Neural cell (in vitro differentiated cells): Measurements from ENCODE around the gene RIPK3. TPM values are rescaled to one million over a fixed set of nuclear protein-coding genes. Genes with fewer than 3 reads are reported as not detected.

Experiments used
- H2AFZ ChIP-seq: fragments of 200-600, 300-800 bp; sonication (generic), shearing (Covaris generic); 2 replicates; pipeline ENCODE4 v1.6.0; 2014; ENCODE audit warnings: low read depth, mild to moderate bottlenecking, antibody characterized with exemption, low read length, moderate library complexity
- H3F3A ChIP-seq: fragments of 200-600 bp; shearing (Covaris generic); 2 replicates; pipeline ENCODE4 v1.6.1; 2016; ENCODE audit warnings: mild to moderate bottlenecking, moderate library complexity, mixed read lengths, antibody characterized with exemption, low read length; ENCODE audit not compliant: insufficient read depth, poor library complexity, severe bottlenecking
- H3K27ac ChIP-seq: fragments of 200-600, 300-800 bp; sonication (generic), shearing (Covaris generic); 2 replicates; pipeline ENCODE4 v1.5.1; 2014; ENCODE audit warnings: mild to moderate bottlenecking, low read length, moderate library complexity
- H3K27me3 ChIP-seq: fragments of 300-800, 200-600 bp; sonication (generic), shearing (Covaris generic); 2 replicates; pipeline ENCODE4 v1.6.0; 2014; ENCODE audit warnings: mild to moderate bottlenecking, low read depth, low read length, moderate library complexity; ENCODE audit not compliant: insufficient read depth
- H3K36me3 ChIP-seq: fragments of 300-800, 200-600 bp; sonication (generic), shearing (Covaris generic); 2 replicates; pipeline ENCODE4 v1.5.1; 2014; ENCODE audit warnings: mild to moderate bottlenecking, antibody characterized with exemption, low read length, moderate library complexity; ENCODE audit not compliant: insufficient read depth
- H3K4me2 ChIP-seq: fragments of 300-800, 200-600 bp; sonication (generic), shearing (Covaris generic); 2 replicates; pipeline ENCODE4 v1.6.0; 2014; ENCODE audit warnings: mild to moderate bottlenecking, low read length
- H3K4me3 ChIP-seq: fragments of 300-800, 200-600 bp; sonication (generic), shearing (Covaris generic); 2 replicates; pipeline ENCODE4 v1.5.1; 2014; ENCODE audit warnings: mild to moderate bottlenecking, low read length, moderate library complexity
- H3K79me2 ChIP-seq: fragments of 200-600 bp; shearing (Covaris generic); replicated peaks from 2 replicates; pipeline ENCODE4 v1.6.0; 2014; ENCODE audit warnings: mild to moderate bottlenecking, low read length, moderate library complexity; ENCODE audit not compliant: insufficient read depth
- H3K9ac ChIP-seq: fragments of 300-800, 200-600 bp; sonication (generic), shearing (Covaris generic); 2 replicates; pipeline ENCODE4 v1.6.1; 2016; ENCODE audit warnings: mild to moderate bottlenecking, low read length, mixed read lengths
- H3K9me2 ChIP-seq: fragments of 200-600 bp; shearing (Covaris generic); 2 replicates; pipeline ENCODE4 v1.6.1; 2016; ENCODE audit warnings: mild to moderate bottlenecking, low read length, mixed read lengths; ENCODE audit not compliant: insufficient read depth
- H3K9me3 ChIP-seq: fragments of 200-600, 300-800 bp; sonication (generic), shearing (Covaris generic); 2 replicates; pipeline ENCODE4 v1.6.1; 2016; ENCODE audit warnings: mild to moderate bottlenecking, mixed run types, low read length, moderate library complexity, mixed read lengths
- H4K20me1 ChIP-seq: fragments of 200-600 bp; shearing (Covaris generic); 2 replicates; pipeline ENCODE4 v1.6.1; 2016; ENCODE audit warnings: mild to moderate bottlenecking, mixed run types; ENCODE audit not compliant: insufficient read depth
- EP300 ChIP-seq: fragments of 450-650 bp; conservative IDR thresholded peaks from 2 replicates; pipeline ENCODE4 v1.6.1; 2014; ENCODE audit warnings: antibody characterized with exemption, mild to moderate bottlenecking, moderate library complexity; ENCODE audit not compliant: poor library complexity, severe bottlenecking
- EZH2 ChIP-seq: fragments of 200-600, 300-800 bp; shearing (Covaris generic), sonication (generic); IDR thresholded peaks from 2 replicates; pipeline ENCODE4 v1.6.1; 2014; ENCODE audit warnings: antibody characterized with exemption, low read length, borderline replicate concordance, mild to moderate bottlenecking; ENCODE audit not compliant: insufficient read depth, poor library complexity, severe bottlenecking
- MXI1 ChIP-seq: fragments of 450-650 bp; conservative IDR thresholded peaks from 2 replicates; pipeline ENCODE4 v1.6.1; 2014; ENCODE audit warnings: antibody characterized with exemption, mild to moderate bottlenecking; ENCODE audit not compliant: poor library complexity, severe bottlenecking
- POLR2AphosphoS5 ChIP-seq: IDR thresholded peaks from 2 replicates; pipeline ENCODE4 v1.6.1; 2012
- RAD21 ChIP-seq: fragments of 450-650 bp; conservative IDR thresholded peaks from 2 replicates; pipeline ENCODE4 v1.6.1; 2014; ENCODE audit warnings: antibody characterized with exemption, mild to moderate bottlenecking, moderate library complexity
- SMC3 ChIP-seq: fragments of 450-650 bp; conservative IDR thresholded peaks from 2 replicates; pipeline ENCODE4 v1.6.1; 2014; ENCODE audit warnings: antibody characterized with exemption, mild to moderate bottlenecking, moderate library complexity; ENCODE audit not compliant: poor library complexity
- TAF1 ChIP-seq: IDR thresholded peaks from 2 replicates; pipeline ENCODE4 v1.6.1; 2012; ENCODE audit warnings: low read depth
- polyA plus RNA-seq: library from polyadenylated mRNA; depleted of rRNA; stranded (reverse); fragments of >200 nt; gene quantifications from 2 replicates; pipeline ENCODE4 v1.2.3, GENCODE V29; 2014
- TF ChIP-seq, protein P1 (sequence below): fragments of 450-650 bp; IDR thresholded peaks from 2 replicates; pipeline ENCODE4 v1.5.1; 2014; ENCODE audit warnings: antibody characterized with exemption, mild to moderate bottlenecking, moderate library complexity; ENCODE audit not compliant: poor library complexity, severe bottlenecking
- TF ChIP-seq, protein P2 (sequence below): IDR thresholded peaks from 2 replicates; pipeline ENCODE4 v1.6.1; 2012; ENCODE audit warnings: borderline replicate concordance

The RIPK3 gene
- polyA plus RNA-seq, 1 donor from 2014 or later = not detected

DNA sequence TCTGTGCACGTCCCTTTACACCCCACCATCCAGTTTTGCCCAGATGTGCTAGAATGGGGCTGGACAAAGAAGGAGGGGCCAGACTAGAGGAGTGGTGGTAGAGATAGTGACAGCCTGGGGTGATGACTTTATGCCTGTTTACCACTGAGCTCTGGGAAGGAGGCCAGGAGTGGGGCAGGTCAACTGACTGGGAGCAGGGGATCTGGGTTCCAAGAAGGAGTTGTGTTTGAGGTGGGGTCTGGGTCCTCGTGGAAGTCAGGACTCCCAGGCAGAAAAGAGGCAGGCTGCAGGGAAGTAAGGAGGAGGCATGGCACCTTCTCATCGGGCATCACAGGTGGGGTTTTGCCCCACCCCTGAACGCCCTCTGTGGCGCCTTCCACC, 29.5 kb downstream of the RIPK3 start:
- Histone ChIP-seq H3K4me3 (no peak overlapping the region), H3K9ac (no peak overlapping the region), H3K9me2 (no peaks in the 10 kb centered on the region)

DNA sequence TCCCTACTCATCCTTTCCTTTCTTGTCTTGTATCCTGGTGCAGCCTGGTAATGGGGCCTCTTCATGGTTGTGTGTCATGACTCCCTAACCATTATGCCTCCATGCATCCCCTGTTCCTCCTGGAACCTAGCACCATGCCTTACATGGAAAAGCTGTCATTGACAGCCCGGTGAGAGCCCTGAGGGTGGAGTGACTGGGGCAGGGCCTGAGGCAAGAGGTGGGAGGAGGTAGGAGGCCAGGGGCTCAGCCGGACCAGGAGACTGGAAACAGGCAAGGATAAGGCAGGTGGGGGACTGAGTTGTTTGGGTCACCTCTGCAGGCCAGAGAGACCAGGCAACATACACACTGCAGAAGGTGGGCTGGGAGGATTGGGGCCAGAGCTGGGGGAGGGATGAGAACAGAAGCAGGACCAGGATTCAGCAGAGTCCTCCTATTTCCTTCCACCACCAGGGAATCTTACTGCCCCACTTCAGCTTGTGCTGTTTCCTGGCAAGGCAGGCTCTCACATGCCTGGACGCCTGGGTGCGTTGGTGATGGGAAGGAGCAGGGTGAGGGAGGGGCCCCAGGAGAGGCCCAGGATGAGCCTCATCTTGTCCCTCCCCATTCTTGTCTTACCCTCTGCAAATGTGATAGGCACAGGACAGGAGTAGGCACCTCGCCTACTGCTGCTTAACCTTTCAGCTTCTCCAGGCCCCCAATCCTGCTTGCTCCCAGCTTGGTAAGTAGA, 30.1 kb downstream of the RIPK3 start, which contains the start of gene LTB4R2:
Gene LTB4R2 (plus strand): TSS at position 603 of the 727 bp plus-strand sequence. CDS start 525 bp downstream, outside the sequence.
- H3K4me2 ChIP-seq = no peak within 1 kb of the TSS
- TF ChIP-seq EZH2 = no peak
- no peak for TF ChIP-seq POLR2AphosphoS5
- no peak for TF ChIP-seq RAD21
- TF ChIP-seq EP300 = no peak
- no peak for TF ChIP-seq SMC3
- TF ChIP-seq MXI1 = no peak
- TF ChIP-seq, protein P1, sequence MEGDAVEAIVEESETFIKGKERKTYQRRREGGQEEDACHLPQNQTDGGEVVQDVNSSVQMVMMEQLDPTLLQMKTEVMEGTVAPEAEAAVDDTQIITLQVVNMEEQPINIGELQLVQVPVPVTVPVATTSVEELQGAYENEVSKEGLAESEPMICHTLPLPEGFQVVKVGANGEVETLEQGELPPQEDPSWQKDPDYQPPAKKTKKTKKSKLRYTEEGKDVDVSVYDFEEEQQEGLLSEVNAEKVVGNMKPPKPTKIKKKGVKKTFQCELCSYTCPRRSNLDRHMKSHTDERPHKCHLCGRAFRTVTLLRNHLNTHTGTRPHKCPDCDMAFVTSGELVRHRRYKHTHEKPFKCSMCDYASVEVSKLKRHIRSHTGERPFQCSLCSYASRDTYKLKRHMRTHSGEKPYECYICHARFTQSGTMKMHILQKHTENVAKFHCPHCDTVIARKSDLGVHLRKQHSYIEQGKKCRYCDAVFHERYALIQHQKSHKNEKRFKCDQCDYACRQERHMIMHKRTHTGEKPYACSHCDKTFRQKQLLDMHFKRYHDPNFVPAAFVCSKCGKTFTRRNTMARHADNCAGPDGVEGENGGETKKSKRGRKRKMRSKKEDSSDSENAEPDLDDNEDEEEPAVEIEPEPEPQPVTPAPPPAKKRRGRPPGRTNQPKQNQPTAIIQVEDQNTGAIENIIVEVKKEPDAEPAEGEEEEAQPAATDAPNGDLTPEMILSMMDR = no peak

More for the DNA sequence above, 29.5 kb downstream of the RIPK3 start:
- no peak overlapping the region for H2AFZ ChIP-seq
- no peak overlapping the region for H3K27ac ChIP-seq
- H3F3A ChIP-seq = no peaks in the 10 kb centered on the region
- TF ChIP-seq MXI1 (no peak), RAD21 (no peak), EP300 (no peak), POLR2AphosphoS5 (no peak), TAF1 (no peak), SMC3 (no peak), EZH2 (no peak)
- TF ChIP-seq, protein P2, sequence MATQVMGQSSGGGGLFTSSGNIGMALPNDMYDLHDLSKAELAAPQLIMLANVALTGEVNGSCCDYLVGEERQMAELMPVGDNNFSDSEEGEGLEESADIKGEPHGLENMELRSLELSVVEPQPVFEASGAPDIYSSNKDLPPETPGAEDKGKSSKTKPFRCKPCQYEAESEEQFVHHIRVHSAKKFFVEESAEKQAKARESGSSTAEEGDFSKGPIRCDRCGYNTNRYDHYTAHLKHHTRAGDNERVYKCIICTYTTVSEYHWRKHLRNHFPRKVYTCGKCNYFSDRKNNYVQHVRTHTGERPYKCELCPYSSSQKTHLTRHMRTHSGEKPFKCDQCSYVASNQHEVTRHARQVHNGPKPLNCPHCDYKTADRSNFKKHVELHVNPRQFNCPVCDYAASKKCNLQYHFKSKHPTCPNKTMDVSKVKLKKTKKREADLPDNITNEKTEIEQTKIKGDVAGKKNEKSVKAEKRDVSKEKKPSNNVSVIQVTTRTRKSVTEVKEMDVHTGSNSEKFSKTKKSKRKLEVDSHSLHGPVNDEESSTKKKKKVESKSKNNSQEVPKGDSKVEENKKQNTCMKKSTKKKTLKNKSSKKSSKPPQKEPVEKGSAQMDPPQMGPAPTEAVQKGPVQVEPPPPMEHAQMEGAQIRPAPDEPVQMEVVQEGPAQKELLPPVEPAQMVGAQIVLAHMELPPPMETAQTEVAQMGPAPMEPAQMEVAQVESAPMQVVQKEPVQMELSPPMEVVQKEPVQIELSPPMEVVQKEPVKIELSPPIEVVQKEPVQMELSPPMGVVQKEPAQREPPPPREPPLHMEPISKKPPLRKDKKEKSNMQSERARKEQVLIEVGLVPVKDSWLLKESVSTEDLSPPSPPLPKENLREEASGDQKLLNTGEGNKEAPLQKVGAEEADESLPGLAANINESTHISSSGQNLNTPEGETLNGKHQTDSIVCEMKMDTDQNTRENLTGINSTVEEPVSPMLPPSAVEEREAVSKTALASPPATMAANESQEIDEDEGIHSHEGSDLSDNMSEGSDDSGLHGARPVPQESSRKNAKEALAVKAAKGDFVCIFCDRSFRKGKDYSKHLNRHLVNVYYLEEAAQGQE = no peak
- TF ChIP-seq, protein P1 = no peak
- no peaks in the 10 kb centered on the region for H3K36me3 ChIP-seq
- no peaks in the 10 kb centered on the region for H3K27me3 ChIP-seq
- H4K20me1 ChIP-seq = no peaks in the 10 kb centered on the region
- no peak overlapping the region for H3K4me2 ChIP-seq
- no peaks in the 10 kb centered on the region for H3K9me3 ChIP-seq
- H3K79me2 ChIP-seq = no peaks in the 10 kb centered on the region

More for the DNA sequence above, 30.1 kb downstream of the RIPK3 start, which contains the start of gene LTB4R2:
- H4K20me1 ChIP-seq = no peaks in the 10 kb centered on the region
- no peaks in the 10 kb centered on the region for H3K9me2 ChIP-seq
- H3F3A ChIP-seq = no peaks in the 10 kb centered on the region
- no peaks in the 10 kb centered on the region for H3K27me3 ChIP-seq
- H3K9ac ChIP-seq = no peak within 1 kb of the TSS
- H3K9me3 ChIP-seq = no peaks in the 10 kb centered on the region
- no peak within 1 kb of the TSS for H2AFZ ChIP-seq
- H3K4me3 ChIP-seq = no peak within 1 kb of the TSS
- no peaks in the 10 kb centered on the region for H3K79me2 ChIP-seq
- no peaks in the 10 kb centered on the region for H3K36me3 ChIP-seq
- no peak within 1 kb of the TSS for H3K27ac ChIP-seq
